Measurements from ENCODE around the gene AMY1B.
"Not testable (repeated sequence)": the region's sequence is repeated elsewhere in the genome, so short reads cannot be mapped to it uniquely, and the experiment has no call there.

DNA sequence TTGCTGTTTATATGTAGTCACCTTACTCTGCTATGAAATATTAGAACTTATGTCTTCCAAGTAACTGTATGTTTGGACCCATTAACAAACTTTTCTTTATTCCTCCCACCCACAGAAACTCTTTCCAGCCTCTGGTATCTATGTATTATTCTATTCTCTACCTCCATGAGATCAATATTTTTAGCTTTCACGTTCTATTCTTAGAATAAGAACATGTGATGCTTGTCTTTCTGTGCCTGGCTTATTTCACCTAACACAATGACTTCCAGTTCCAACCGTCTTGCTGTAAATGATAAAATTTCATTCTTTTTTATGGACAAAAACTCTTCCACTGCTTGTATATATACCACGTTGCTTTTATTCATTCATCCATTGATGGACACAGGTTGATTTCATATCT, 39.3 kb upstream of the AMY1B start:
- not testable (repeated sequence) for TF ChIP-seq POLR2A (IDR thresholded peaks at IDR 0.05; ENCODE audit: low read depth, low read length); POLR2AphosphoS5 (IDR thresholded peaks at IDR 0.05; ENCODE audit: low read depth, low read length); TAF1 (IDR thresholded peaks at IDR 0.05; ENCODE audit: borderline replicate concordance, low read depth, low read length)
